GM19099 (cell line): Measurements from ENCODE around the gene RPA1.

Experiments
- POLR2A ChIP-seq: IDR thresholded peaks from 3 replicates; pipeline ENCODE4 v1.6.1; 2011; ENCODE audit warnings: low read depth; ENCODE audit not compliant: insufficient read length; ENCODE audit errors: extremely low read depth

RPA1 gene

GRCh38 chr17:1803280-1803679 lies 26.5 kb upstream of the RPA1 start:
- no peak for TF ChIP-seq POLR2A

GRCh38 chr17:1807890-1808289 lies 21.9 kb upstream of the RPA1 start:
- TF ChIP-seq POLR2A = no peak

- TF ChIP-seq POLR2A = no peak
These were observed 21.2 kb upstream of the RPA1 start for GRCh38 chr17:1808644-1809043.

- no peak for TF ChIP-seq POLR2A
These were observed 19.2 kb upstream of the RPA1 start for GRCh38 chr17:1810450-1811103.

GRCh38 chr17:1813088-1813487 lies 16.7 kb upstream of the RPA1 start:
- TF ChIP-seq POLR2A = no peak

- no peak for TF ChIP-seq POLR2A
These were observed 9.1 kb upstream of the RPA1 start for GRCh38 chr17:1820528-1821252.

GRCh38 chr17:1829216-1829591 lies 601 bp upstream of the RPA1 start:
- no peak for TF ChIP-seq POLR2A

GRCh38 chr17:1830288-1830687 lies 483 bp downstream of the RPA1 start:
- TF ChIP-seq POLR2A = no peak

- no peak for TF ChIP-seq POLR2A
These were observed 4.8 kb downstream of the RPA1 start for GRCh38 chr17:1834380-1835149.

GRCh38 chr17:1839516-1839915 lies 9.7 kb downstream of the RPA1 start:
- no peak for TF ChIP-seq POLR2A

- no peak for TF ChIP-seq POLR2A
These were observed 14.1 kb downstream of the RPA1 start for GRCh38 chr17:1843947-1844346.

- TF ChIP-seq POLR2A = no peak
These were observed 17.4 kb downstream of the RPA1 start for GRCh38 chr17:1847191-1847590.

- TF ChIP-seq POLR2A = no peak
These were observed 22.5 kb downstream of the RPA1 start for GRCh38 chr17:1852327-1852726.

GRCh38 chr17:1853698-1854097 lies 23.9 kb downstream of the RPA1 start:
- TF ChIP-seq POLR2A = no peak

- no peak for TF ChIP-seq POLR2A
These were observed 31.2 kb downstream of the RPA1 start for GRCh38 chr17:1860978-1861377.
